OCI-LY7 (cell line): ENCODE results near the gene EBF3. TPM values are rescaled to one million over a fixed set of nuclear protein-coding genes. Genes with fewer than 3 reads are reported as not detected.

ENCODE experiments used
- BruUV-seq: library from RNA; stranded (reverse); fragments of 400-500 nt; replicated peaks from 2 replicates; lab custom pipeline; 2021; lab: Mats Ljungman, UMichigan
- CTCF ChIA-PET: fragments of 300-600 bp; sonication (Branson Sonifier 250); formaldehyde crosslinking; loops from one replicate; lab custom pipeline; 2022; ENCODE audit warnings: antibody characterized with exemption; ENCODE audit not compliant: unreplicated experiment; lab: Charles Lee
- POLR2A ChIA-PET: fragments of 300-600 bp; sonication (Branson Sonifier 250); formaldehyde crosslinking; loops from one replicate; lab custom pipeline; 2022; ENCODE audit warnings: antibody characterized with exemption; lab: Charles Lee
- DNase-seq: peaks from one replicate; pipeline ENCODE4 v3.0.0-alpha.2; 2015; ENCODE audit warnings: low spot score
- H2AFZ ChIP-seq: fragments of 200-600 bp; sonication (generic), shearing (Covaris generic); 2 replicates; pipeline ENCODE4 v1.6.1; 2014; ENCODE audit warnings: mild to moderate bottlenecking, antibody characterized with exemption, low read length, moderate library complexity
- H3K27ac ChIP-seq: fragments of 200-600 bp; sonication (generic); 2 replicates; pipeline ENCODE4 v1.5.1; 2014; ENCODE audit warnings: mixed run types, low read depth, mild to moderate bottlenecking, moderate library complexity, low read length, inconsistent platforms; ENCODE audit not compliant: poor library complexity, severe bottlenecking
- H3K36me3 ChIP-seq: fragments of 200-600 bp; sonication (generic); 2 replicates; pipeline ENCODE4 v1.6.1; 2014; ENCODE audit warnings: mild to moderate bottlenecking, antibody characterized with exemption, low read length, moderate library complexity, mixed read lengths; ENCODE audit not compliant: insufficient read depth
- H3K4me1 ChIP-seq: fragments of 200-600 bp; sonication (generic); 2 replicates; pipeline ENCODE4 v1.5.1; 2014; ENCODE audit warnings: mild to moderate bottlenecking, low read length; ENCODE audit not compliant: insufficient read depth, poor library complexity, severe bottlenecking
- H3K4me2 ChIP-seq: fragments of 200-600 bp; sonication (generic); 2 replicates; pipeline ENCODE4 v1.6.1; 2014; ENCODE audit warnings: mild to moderate bottlenecking, low read length
- H3K4me3 ChIP-seq: fragments of 200-600 bp; sonication (generic); 2 replicates; pipeline ENCODE4 v1.5.1; 2014; ENCODE audit warnings: mild to moderate bottlenecking, low read depth, low read length; ENCODE audit not compliant: poor library complexity, severe bottlenecking
- H3K79me2 ChIP-seq: fragments of 200-600 bp; sonication (generic); 2 replicates; pipeline ENCODE4 v1.6.1; 2016; ENCODE audit warnings: low read depth, mild to moderate bottlenecking, low read length, moderate library complexity, mixed read lengths; ENCODE audit not compliant: insufficient read depth
- H3K9me2 ChIP-seq: fragments of 200-600 bp; sonication (generic); 2 replicates; pipeline ENCODE4 v1.6.1; 2016; ENCODE audit warnings: mild to moderate bottlenecking, low read length, mixed read lengths; ENCODE audit not compliant: insufficient read depth
- H3K9me3 ChIP-seq: fragments of 200-600 bp; sonication (generic); 2 replicates; pipeline ENCODE4 v1.6.1; 2014; ENCODE audit warnings: mild to moderate bottlenecking, mixed run types, low read length, mixed read lengths
- H4K20me1 ChIP-seq: fragments of 200-600 bp; sonication (generic); 2 replicates; pipeline ENCODE4 v1.6.1; 2014; ENCODE audit warnings: mild to moderate bottlenecking, antibody characterized with exemption, low read length, moderate library complexity, mixed read lengths; ENCODE audit not compliant: insufficient read depth
- CTCF ChIP-seq: fragments of 200-600 bp; sonication (generic); conservative IDR thresholded peaks from 2 replicates; pipeline ENCODE4 v1.5.1; 2014; ENCODE audit warnings: mild to moderate bottlenecking, antibody characterized with exemption, low read length, moderate library complexity, mixed read lengths
- EZH2phosphoT487 ChIP-seq: fragments of 200-600 bp; sonication (generic); IDR thresholded peaks from 2 replicates; pipeline ENCODE4 v1.6.1; 2018; ENCODE audit warnings: low read depth, borderline replicate concordance, mild to moderate bottlenecking, mixed run types, antibody characterized with exemption, low read length, moderate library complexity, mixed read lengths
- intact Hi-C: fragments of 100-400 bp; cut with micrococcal nuclease; formaldehyde crosslinking; loops from one replicate; pipeline ENCODE4 v1.10.0; 2022; ENCODE audit not compliant: unreplicated experiment
- total RNA-seq, 2 experiments: library from RNA; depleted of rRNA in 1 of 2; stranded (reverse); fragments of >200 nt in 1 of 2; shearing (Covaris generic) in 1 of 2; gene quantifications; 2 replicates each; pipeline ENCODE4 v1.2.3, GENCODE V29; 2014 to 2022

The EBF3 gene
- total RNA-seq, 2 experiments from 2014 or later, result not detected

- H3K79me2 ChIP-seq, result no peaks in the 10 kb centered on the region
- no peak overlapping the region for H3K4me2 ChIP-seq
- H2AFZ ChIP-seq, result no peak overlapping the region
- no peaks in the 10 kb centered on the region for H4K20me1 ChIP-seq
- H3K4me3 ChIP-seq, result no peak overlapping the region
- H3K4me1 ChIP-seq, result no peaks in the 10 kb centered on the region
- ChIA-PET POLR2A (interaction anchor here (1.0 kb wide), 1 partner anchor 37 kb away, joined by 4 read pairs; no protein-coding TSS in a partner anchor), CTCF (no interaction called here)
- BruUV-seq, result no TSS peak
- H3K36me3 ChIP-seq, result no peaks in the 10 kb centered on the region
- no peak for DNase-seq
- intact Hi-C loops, result no loop called here
- no peaks in the 10 kb centered on the region for H3K9me2 ChIP-seq
- TF ChIP-seq CTCF, result no peak
- TF ChIP-seq EZH2phosphoT487, result no peak
- H3K9me3 ChIP-seq, result no peaks in the 10 kb centered on the region
- H3K27ac ChIP-seq, result no peak overlapping the region
These were observed 45.2 kb downstream of the EBF3 start for GRCh38 chr10:129918836-129919235.

GRCh38 chr10:129918401-129918800 lies 45.7 kb downstream of the EBF3 start:
- Histone ChIP-seq H2AFZ (no peak overlapping the region), H3K36me3 (no peaks in the 10 kb centered on the region), H3K4me1 (no peaks in the 10 kb centered on the region), H3K9me3 (no peaks in the 10 kb centered on the region), H3K9me2 (no peaks in the 10 kb centered on the region), H3K79me2 (no peaks in the 10 kb centered on the region), H3K4me3 (no peak overlapping the region), H4K20me1 (no peaks in the 10 kb centered on the region), H3K4me2 (no peak overlapping the region), H3K27ac (no peak overlapping the region)
- intact Hi-C loops, result no loop called here
- BruUV-seq, result no TSS peak
- CTCF ChIA-PET, result no interaction called here
- no peak for DNase-seq
- TF ChIP-seq EZH2phosphoT487 (no peak), CTCF (no peak)
- POLR2A ChIA-PET, result interaction anchor here (1.0 kb wide), 1 partner anchor 38 kb away, joined by 4 read pairs; no protein-coding TSS in a partner anchor

- no peaks in the 10 kb centered on the region for H4K20me1 ChIP-seq
- H2AFZ ChIP-seq, result no peak overlapping the region
- H3K4me3 ChIP-seq, result no peak overlapping the region
- CTCF ChIA-PET, result no interaction called here
- no peaks in the 10 kb centered on the region for H3K9me2 ChIP-seq
- no peak overlapping the region for H3K27ac ChIP-seq
- no TSS peak for BruUV-seq
- no peaks in the 10 kb centered on the region for H3K4me1 ChIP-seq
- intact Hi-C loops, result no loop called here
- no peak overlapping the region for H3K4me2 ChIP-seq
- H3K36me3 ChIP-seq, result no peaks in the 10 kb centered on the region
- no peaks in the 10 kb centered on the region for H3K9me3 ChIP-seq
- POLR2A ChIA-PET, result no interaction called here
- no peak for DNase-seq
- H3K79me2 ChIP-seq, result no peaks in the 10 kb centered on the region
- TF ChIP-seq EZH2phosphoT487, result no peak
- no peak for TF ChIP-seq CTCF
These were observed 46.1 kb downstream of the EBF3 start for GRCh38 chr10:129917936-129918335.
